Measurements from ENCODE around the gene PLEKHN1.
"Not testable (repeated sequence)": the region's sequence is repeated elsewhere in the genome, so short reads cannot be mapped to it uniquely, and the experiment has no call there.

Gene PLEKHN1

DNA sequence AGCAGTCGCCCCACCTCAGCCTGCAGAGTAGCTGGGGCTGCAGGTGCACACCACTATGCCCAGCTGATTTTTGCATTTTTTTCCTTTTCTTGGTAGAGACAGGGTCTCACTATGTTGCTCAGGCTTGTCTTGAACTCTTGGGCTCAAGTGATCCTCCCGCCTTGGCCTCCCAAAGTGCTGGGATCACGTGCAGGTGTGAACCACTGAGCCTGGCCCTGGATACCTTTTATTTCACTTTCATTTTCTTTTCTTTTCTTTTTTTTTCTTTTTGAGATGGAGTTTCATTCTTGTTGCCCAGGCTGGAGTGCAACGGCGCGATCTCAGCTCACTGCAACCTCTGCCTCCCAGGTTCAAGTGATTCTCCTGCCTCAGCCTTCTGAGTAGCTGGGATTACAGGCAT is 25.0 kb downstream of the PLEKHN1 start:
- in situ Hi-C loops (cut with MboI; ENCODE audit: low sequenced_read_pairs): not testable (repeated sequence)

DNA sequence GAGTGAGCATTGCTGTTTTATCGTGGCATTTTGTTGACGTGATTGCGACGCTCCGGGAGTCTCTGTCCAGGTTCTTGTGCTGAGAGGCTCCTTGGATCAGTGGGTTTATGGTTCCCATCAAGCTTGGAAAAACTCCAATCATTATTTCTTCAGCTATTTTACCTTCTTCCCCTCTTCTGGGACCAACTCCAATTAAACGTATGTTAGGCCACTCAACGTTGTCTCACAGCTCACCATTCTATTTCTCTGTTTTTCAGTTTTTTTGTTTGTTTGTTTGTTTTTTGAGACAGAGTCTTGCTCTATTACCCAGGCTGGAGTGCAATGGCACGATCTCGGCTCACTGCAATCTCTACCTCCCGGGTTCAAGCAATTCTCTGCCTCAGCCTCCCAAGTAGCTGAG is 25.6 kb downstream of the PLEKHN1 start:
- in situ Hi-C loops (cut with MboI; ENCODE audit: low sequenced_read_pairs): no loop called here

DNA sequence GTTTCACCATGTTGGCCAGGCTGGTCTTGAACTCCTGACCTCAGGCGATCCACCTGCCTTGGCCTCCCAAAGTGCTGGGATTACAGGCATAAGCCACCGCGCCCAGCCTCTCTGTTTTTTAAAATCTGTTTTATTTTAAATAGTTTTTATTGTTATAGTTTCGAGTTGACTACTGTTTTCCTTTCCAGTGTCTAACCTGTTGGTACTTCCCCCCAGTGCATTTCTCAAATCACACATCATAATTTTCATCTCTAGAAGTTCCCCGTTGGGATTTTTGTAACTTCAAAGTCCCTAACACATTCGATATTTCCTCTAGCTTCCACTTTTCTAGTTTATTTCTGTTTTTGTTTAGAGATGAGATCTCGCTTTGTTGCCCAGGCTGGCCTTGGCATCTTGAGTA is 26.1 kb downstream of the PLEKHN1 start:
- in situ Hi-C loops (cut with MboI; ENCODE audit: low sequenced_read_pairs): no loop called here

DNA sequence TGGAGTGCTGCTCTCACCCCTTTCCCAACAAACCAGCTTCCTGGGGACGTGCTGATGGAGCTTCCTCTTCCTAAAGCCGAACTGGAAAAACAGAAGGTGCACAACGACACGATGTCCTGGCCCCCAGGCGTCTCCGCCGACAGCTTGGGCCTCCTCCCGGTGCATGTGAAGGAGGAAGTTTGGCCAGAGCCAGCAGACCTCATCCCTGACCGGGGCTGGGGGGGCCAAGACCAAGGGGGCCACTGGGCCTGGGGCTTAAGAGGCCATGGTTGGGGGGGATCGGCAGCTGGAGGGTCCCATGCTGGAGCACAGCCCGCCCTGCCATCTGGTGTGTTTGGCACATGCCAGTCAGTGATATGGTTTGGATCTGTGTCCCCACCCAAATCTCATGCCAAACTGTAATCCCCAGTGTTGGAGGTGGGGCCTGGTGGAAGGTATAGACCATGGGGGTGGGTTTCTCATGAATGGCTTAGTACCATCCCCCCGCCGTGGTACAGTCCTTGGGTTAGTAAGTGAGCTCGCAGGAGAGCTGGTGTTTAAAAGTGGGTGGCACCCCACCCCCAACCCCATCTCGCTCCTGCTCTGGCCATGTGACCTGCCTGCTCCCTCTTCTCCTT is 27.2 kb downstream of the PLEKHN1 start:
- in situ Hi-C loops (cut with MboI; ENCODE audit: low sequenced_read_pairs): no loop called here

DNA sequence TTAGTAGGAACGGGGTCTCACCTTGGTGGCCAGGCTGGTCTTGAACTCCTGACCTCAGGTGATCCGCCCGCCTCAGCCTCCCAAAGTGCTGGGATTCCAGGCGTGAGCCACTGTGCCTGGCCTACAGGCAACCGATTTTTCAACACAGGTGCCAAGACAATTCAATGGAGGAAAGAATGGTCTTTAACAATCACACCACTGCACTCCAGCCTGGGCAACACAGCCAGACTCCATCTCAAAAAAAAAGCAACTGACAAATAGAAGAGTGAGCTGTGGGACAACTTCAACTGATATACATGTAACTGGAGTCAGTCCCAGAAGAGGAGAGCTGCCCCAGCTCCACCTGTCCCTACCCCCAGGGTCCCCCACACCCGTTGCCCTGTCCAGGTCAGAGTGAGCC is 28.3 kb downstream of the PLEKHN1 start:
- in situ Hi-C loops (cut with MboI; ENCODE audit: low sequenced_read_pairs): not testable (repeated sequence)

DNA sequence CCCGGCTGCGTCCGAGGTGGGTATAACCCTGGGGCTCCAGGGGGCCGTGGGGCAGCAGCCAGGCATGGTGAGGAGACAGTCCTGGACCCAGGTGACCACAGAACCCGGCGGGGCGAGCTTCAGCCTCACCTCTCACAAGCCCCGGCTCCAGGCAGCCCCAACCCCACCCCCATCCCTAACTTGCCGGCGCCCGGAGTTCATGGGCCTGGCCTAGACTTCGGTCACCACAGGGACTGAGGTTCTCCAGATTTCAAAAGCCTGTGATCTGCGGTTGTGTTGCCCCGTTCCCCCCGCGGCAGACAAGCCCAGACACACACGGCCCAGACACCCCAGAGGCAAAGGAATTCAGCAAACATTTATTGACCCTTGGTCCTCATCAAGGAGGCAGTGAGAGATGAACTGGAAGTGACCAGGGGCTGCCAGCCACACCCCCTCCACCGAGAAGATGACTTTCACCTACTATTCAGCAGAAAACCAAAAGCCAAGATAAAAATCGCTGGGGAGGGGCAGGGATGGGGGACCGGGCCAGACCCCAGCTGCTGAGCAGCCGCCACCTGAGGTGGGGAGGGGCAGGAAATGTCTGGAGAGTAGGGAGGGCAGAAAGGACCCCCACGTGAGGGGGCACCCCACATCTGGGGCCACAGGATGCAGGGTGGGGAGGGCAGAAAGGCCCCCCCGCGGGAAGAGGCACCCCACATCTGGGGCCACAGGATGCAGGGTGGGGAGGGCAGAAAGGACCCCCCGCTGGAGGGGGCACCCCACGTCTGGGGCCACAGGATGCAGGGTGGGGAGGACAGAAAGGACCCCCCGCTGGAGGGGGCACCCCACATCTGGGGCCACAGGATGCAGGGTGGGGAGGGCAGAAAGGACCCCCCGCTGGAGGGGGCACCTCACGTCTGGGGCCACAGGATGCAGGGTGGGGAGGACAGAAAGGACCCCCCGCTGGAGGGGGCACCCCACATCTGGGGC is 29.7 kb downstream of the PLEKHN1 start:
- in situ Hi-C loops (cut with MboI; ENCODE audit: low sequenced_read_pairs): no loop called here

DNA sequence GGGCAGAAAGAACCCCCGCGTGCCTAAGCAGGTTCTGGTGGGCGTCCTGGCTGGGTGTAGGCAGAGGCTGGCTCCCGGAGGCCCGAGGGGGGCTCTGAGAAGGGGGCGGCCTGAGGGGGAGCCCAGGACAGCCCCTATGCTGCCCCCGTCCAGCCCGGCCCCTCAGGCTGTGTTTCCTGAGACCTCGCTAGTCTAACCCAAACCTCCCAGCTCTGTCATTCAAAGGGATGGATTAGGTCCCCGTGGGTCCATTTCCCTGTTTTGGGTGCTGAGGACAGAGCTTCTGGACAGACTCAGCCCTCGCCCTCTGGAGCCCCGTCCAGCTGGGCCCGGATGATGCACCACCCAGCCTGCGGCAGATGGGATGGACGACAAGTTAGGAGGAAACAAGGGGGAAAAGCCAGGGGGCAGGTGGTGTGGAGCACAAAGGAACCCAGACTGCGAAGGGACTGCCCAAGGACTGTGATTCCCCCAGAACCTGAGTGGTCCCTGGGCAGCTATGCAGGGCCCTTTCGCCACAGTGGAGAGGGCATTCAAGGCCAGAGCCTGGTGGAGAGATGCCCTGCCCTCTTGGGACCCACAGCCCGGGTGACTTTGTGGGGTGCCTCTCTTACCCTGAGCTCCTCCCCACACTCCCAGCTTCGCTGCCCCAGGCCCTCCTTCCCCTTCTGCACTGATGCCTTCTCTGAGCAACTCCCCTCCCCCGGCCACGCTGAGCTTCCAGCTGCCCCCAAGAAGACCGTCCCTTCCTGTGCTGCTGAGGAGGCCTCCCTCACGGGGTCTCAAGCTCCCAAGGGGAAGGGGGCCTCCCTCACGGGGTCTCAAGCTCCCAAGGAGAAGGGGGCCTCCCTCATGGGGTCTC is 30.8 kb downstream of the PLEKHN1 start:
- in situ Hi-C loops (cut with MboI; ENCODE audit: low sequenced_read_pairs): no loop called here

DNA sequence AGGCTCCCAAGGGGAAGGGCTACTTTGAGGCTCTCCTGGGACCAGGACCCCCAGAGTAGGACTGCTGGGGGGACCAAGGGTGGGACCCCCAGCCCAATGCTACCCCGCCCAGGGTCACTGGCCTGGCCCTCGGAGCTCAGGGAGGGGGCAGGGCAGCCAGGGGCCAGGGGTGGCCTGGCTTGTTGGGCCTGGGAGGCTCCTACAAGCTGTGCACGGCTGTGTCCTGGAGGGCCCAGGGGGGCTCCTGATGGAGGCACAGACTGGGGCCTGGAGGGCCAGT is 31.4 kb downstream of the PLEKHN1 start:
- in situ Hi-C loops (cut with MboI; ENCODE audit: low sequenced_read_pairs): no loop called here

DNA sequence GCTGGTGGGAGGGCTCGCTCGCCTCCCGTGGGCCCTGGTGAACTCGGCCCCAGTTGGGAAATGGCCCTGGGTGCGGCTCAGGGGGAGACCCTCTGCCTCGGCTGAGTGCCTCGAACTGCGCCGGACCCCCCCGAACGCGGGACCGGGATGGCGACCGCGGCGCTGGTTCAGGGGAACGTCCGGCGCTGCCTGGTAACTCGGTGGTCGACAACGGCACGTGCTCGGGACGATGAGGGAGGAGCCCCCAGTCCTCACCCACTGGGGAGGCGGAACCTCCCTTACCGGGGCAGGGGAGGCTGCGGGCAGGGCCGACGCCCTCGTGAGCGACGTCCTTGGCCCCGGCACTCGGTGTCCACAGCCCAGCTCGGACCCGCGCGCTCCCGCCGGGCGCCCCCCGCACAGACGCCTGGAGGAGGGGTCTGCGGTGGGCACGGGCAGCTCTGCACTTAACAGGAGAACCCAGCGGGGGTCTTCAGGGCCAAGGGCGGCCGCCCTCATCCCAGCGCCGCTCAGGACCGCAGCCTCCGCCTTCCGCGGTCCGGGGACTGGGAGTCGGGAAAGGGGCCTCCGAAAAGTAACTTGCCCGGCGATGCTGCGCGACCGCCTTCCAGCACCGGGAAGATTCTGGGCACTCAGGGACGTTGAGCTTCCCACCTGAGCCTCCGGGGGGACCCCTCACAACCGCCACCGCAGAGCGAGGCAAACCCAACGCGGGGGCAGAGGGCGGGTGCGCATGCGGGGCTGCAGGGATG is 31.9 kb downstream of the PLEKHN1 start:
- in situ Hi-C loops (cut with MboI; ENCODE audit: low sequenced_read_pairs): no loop called here

DNA sequence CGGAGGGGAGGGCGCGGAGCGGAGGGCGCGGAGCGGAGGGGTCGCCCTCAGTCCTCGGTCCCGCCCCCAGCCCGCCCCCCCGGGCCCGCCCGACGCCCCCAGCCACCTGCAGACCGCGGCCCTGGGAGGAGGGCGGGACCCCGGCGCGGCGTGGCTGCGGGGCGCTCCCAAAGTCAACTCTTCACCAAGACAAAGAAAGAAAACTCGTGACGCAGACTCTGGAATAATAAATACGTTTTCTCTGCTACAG is 32.4 kb downstream of the PLEKHN1 start:
- in situ Hi-C loops (cut with MboI; ENCODE audit: low sequenced_read_pairs): no loop called here

DNA sequence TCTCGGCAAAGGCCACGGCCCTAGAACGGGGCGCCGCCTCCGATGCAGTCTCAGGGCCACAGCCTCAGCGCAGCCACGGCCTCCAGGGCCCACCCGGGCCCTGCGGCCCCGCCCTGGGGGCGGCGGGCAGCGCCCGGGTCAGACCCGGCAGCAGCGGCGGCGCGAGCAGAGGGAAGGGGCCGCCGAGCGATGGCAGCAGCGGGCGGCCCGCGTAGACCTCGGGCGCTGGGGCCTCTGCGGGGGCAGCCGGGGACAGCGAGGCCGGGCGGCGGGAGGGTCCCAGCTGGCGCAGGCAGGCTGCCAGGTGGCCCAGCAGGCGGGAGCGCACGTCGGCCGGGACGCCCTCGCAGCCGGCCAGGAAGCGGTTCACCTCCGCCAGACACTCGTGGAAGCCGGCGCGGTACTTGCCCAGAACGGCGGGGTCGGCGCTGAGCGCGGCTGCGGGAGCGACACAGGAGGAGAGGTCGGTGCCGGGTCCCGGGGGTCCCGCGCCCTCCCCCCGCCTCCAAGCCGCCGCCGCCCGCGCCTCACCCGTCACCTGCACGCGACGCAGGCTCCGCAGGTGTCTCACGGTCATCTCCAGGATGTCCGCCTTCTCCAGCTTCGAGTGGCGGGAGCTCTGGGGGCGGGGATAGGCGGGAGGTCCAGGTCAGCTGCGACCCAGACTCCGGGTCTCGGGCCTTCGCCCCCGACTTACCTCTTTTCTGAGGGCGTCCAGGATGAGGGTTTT is 32.9 kb downstream of the PLEKHN1 start:
- in situ Hi-C loops (cut with MboI; ENCODE audit: low sequenced_read_pairs): no loop called here

DNA sequence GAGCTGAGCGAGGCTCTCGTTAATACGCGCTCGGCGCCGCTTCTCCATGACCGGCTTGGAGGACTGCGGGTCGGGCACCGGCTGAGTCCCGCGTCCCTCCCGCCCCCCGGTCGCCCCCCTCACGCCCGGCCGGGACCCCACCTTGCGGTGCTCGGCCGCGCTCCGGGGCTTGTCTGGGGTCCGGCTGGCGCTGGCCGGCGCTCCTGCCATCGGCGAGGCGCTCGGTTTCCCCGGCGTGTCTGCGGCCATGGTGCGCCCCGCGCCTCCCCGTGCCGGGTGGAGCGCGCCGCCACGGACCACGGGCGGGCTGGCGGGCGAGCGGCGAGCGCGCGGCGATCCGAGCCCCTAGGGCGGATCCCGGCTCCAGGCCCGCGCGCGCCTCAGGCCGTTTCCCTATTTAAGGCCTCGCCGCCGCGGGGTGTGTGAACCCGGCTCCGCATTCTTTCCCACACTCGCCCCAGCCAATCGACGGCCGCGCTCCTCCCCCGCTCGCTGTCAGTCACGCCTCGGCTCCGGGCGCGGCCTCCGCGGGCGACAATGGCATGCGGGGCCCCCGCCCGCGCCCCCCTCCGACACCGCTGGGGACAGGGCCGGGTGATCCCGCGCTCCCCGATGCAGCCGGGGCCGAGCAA is 33.6 kb downstream of the PLEKHN1 start, which contains the start of gene HES4:
HES4 (minus strand) TSS at position 373 of the 632 bp plus-strand sequence; CDS start at position 249, 124 bp downstream.
- in situ Hi-C loops (cut with MboI; ENCODE audit: low sequenced_read_pairs): no loop called here

DNA sequence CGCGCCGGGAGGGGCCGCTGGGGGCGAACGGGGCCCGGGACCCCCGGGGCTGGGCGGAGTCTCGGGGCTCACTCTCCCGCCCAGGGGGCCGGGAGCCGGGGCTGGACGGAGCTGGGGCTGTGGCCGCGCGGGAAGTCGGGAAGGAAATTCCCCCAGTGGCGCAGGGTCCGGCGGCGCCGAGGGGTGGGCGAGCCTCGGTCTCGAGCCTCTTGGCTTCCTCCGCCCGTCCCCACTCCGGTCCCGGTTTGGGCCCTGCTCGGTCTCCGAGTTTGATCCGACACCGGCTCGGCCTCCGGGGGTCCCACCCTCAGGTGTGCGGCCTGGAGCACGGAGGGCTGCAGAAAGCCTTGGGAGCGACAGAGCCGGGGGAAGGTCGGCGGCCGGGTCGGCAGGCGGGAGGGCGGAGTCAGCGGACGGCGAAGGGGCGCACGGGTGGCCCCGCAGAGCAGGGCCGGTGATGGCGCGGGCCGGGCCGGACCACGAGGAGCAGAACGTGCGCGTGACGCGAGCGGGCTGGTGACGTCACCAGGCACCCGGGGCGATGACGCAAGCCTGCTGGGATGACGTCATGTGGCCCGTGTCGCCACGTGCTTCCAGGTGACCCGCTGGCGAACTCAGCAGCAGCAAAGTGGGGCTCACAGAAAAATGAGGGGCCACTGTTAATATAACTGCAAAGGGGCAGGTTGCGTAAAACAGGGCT is 34.2 kb downstream of the PLEKHN1 start:
- in situ Hi-C loops (cut with MboI; ENCODE audit: low sequenced_read_pairs): no loop called here

DNA sequence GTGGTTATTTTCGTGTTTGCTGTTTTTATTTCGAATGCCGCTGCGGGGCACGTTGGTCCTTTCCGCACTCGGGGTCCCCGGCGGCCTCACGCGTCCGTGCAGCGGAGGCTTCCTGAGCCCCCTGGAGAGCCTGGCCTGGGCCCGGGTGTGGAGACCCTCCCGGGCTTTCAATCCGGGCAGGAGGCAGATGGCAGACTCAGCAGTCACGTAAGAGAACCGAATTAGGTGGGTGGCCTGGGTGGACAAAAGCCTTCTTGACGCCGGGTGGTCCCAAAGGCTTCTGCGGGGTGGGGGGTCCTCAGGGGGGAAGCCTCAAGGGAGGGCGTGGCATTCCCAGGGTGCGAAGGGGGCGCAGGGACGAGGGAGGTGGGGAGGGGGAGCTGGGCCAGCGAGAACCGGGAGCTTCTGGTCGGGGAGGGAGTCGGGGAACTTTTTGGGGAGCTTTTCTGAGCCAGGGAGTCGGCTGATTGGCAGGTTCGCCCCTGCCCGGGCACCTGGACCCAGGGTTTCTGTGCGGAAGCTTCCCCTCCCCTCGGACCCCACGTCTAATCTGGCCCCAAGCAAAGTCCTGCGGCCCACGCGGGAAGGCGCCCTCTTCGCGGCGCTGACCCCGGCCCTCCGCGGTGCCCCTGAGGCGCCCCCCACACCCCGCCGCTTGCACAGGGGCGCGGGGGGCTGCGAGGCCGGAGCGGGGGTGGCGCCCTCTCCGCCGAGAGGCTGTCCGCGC is 34.9 kb downstream of the PLEKHN1 start:
- in situ Hi-C loops (cut with MboI; ENCODE audit: low sequenced_read_pairs): no loop called here

DNA sequence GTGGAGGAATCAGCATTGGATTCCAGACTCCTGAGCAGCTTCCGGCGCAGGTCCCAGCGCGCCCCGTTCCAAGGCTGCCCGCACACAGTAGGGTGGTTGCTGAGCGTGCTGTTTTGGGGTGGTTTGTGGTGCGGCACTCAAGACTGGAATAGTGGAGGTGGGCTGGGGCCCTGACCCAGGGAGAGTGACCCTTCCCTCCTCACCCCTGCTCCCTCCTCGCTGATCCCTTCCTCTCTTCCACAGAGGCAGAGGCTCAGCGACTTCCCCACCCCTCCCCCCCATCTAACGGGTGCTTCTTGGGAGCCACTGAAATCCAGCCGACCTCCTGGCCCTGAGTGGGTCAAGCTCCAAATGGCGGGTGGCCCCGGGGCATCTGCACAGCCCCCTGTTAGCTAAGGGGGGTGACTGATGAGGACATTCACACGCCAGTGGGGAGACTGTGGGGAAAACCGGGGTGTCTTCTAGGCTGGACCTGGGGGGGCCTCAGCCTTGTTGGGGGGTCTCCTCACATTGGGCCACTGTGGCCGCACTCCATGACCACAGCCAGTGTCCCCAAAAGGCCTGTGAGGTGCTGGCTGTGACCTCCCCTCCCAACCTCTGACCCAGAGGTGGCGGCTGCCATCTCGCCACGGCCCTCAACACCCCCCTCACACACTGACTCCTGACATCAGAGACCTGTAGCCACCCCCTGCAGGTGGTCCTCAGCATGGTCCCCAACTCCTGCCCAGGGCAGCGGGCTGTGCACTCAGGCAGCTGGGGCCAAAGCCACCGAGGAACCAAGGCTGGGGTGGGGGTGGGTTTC is 37.5 kb downstream of the PLEKHN1 start:
- in situ Hi-C loops (cut with MboI; ENCODE audit: low sequenced_read_pairs): no loop called here

DNA sequence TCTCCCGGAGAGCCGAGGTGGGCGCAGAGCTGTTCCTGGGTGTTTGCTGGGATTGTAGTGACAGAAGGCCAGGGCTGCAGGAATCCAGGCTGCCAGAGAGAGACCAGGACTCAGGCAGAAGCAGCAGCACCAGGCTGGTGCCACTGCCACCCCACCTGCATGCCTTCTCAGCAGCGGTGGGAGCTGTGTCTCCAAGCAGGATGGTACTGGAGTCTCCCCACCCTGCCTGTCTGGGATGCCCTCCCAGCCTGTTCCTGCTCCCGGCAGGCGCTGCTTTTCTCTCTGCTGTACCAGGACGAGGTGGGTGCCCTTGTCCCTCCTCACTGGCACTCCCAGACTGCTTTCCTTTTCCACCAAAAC is 38.1 kb downstream of the PLEKHN1 start:
- in situ Hi-C loops (cut with MboI; ENCODE audit: low sequenced_read_pairs): no loop called here

DNA sequence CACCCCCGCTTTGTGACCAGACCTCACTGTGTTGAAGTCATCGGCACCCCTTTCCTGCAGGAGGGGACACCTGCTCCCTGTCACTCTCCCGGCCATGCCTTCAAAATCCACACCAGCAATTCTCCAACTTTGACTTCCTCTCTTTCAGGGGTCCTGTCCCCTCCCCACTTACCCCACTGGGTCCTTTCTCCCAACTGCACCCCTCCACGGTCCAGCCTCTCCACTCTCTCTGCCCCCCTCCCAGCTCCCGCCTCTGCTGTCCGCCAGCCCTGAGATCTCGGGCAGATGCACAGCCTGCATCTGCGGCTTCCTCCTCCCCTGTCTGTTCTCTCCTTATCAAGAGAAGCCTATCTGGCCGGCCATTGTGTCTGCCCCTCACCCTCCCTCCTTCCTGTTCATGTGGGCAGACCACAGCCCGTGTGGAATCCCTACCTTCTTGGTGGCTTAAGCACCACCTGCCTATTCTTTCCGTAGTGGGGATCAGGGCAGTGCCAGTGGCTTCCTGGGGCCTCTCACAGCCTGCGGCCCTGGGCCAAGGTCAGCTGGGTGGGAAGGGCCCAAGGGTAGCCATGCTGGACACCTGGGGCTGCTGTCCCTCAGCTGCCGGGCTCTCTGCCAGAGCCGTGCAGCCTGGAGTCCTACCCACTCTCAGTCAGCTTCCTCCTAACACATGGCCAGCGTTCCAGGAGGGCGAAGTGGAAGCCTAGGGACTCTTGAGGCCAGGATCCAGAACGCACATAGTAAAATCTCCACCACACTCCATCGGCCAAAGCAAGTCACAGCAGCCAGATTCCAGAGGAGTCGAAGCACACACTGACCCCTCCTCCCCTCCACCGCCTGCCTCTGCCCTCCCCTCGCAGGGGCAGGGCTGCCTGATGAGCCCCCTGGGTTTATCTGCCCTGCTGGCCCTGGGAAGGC is 38.8 kb downstream of the PLEKHN1 start:
- in situ Hi-C loops (cut with MboI; ENCODE audit: low sequenced_read_pairs): no loop called here

Measured in HL-60/S4 (cell line).